ENCODE data around the gene CERS2.
A peak's percentile ranks its signal among the peaks of the same experiment; 100 is the strongest.
"Not testable (repeated sequence)": the region's sequence is repeated elsewhere in the genome, so short reads cannot be mapped to it uniquely, and the experiment has no call there.

The CERS2 gene

DNA sequence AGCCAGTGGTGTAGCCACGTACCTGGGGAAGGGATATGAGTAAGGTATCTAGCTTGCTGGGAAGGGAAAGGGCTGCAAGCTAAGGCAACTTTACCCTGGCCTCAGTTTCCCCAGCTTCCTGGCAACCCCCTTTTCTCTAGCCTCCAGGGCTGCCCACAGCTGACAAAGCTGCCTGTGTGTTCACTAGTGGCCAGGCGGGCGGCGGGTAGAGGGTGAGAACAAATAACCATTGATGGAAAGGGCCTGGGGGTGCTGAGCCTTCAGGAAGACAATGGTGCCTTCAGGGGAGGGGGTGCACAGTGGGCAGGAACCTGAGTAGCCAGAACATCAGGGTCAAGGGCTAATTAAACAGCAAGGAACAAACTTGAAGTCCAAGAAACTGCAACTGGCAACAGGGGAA, 6.1 kb downstream of the CERS2 start:
- peak overlapping the region; percentile 95 for H3K27ac Mint-ChIP-seq
- H3K4me1 Mint-ChIP-seq (ENCODE audit: low read depth) = peaks cover 44% of the 10 kb centered on the region
- H3K27me3 Mint-ChIP-seq = no peaks in the 10 kb centered on the region
- peaks cover 94% of the 10 kb centered on the region for H3K36me3 Mint-ChIP-seq (ENCODE audit: low read depth)
- no peaks in the 10 kb centered on the region for H3K9me3 Mint-ChIP-seq
- H3K4me3 Mint-ChIP-seq = no peak overlapping the region
- DNase-seq = no peak

GRCh38 chr1:150967936-150968335, 6.7 kb downstream of the CERS2 start:
- Mint-ChIP-seq H3K27me3 (no peaks in the 10 kb centered on the region), H3K4me3 (no peak overlapping the region), H3K27ac (peak overlapping the region; percentile 64), H3K9me3 (no peaks in the 10 kb centered on the region), H3K36me3 (ENCODE audit: low read depth) (peaks cover 94% of the 10 kb centered on the region), H3K4me1 (ENCODE audit: low read depth) (peaks cover 40% of the 10 kb centered on the region)
- no peak for DNase-seq

- peak overlapping the region; percentile 61 for H3K27ac Mint-ChIP-seq
These were observed 8.6 kb downstream of the CERS2 start for GRCh38 chr1:150966011-150966410.

GRCh38 chr1:150965605-150966004, 9.0 kb downstream of the CERS2 start:
- peak overlapping the region; percentile 61 for H3K27ac Mint-ChIP-seq
- no peak for DNase-seq
- no peak overlapping the region for H3K4me3 Mint-ChIP-seq
- no peaks in the 10 kb centered on the region for H3K9me3 Mint-ChIP-seq
- H3K36me3 Mint-ChIP-seq (ENCODE audit: low read depth) = peaks cover 94% of the 10 kb centered on the region
- H3K4me1 Mint-ChIP-seq (ENCODE audit: low read depth) = peaks cover 22% of the 10 kb centered on the region
- no peaks in the 10 kb centered on the region for H3K27me3 Mint-ChIP-seq

More at GRCh38 chr1:150966011-150966410, 8.6 kb downstream of the CERS2 start:
- no peak overlapping the region for H3K4me3 Mint-ChIP-seq
- H3K4me1 Mint-ChIP-seq (ENCODE audit: low read depth) = peaks cover 26% of the 10 kb centered on the region
- no peaks in the 10 kb centered on the region for H3K9me3 Mint-ChIP-seq
- peaks cover 94% of the 10 kb centered on the region for H3K36me3 Mint-ChIP-seq (ENCODE audit: low read depth)
- H3K27me3 Mint-ChIP-seq = no peaks in the 10 kb centered on the region
- DNase-seq = no peak

DNA sequence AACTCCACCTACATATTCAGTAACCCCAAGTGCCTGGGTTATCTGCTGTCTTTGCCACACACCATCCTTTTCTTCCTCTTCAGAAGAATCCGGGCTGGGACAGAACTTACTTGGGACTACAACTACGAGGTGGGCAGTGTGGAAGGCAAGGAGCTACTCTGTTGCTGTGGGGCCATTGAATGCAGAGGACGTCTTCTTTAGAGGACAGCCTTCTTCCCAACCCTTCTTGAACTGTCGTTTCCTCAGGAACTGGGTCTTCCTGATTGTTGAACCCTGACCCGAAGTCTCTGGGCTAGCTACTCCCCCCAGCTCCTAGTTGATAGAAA, 10.5 kb downstream of the CERS2 start:
- no peak for DNase-seq
- peaks cover 14% of the 10 kb centered on the region for H3K4me1 Mint-ChIP-seq (ENCODE audit: low read depth)
- H3K27me3 Mint-ChIP-seq = no peaks in the 10 kb centered on the region
- H3K4me3 Mint-ChIP-seq = no peak overlapping the region
- peak overlapping the region; percentile 76 for H3K27ac Mint-ChIP-seq
- H3K9me3 Mint-ChIP-seq = no peaks in the 10 kb centered on the region
- H3K36me3 Mint-ChIP-seq (ENCODE audit: low read depth) = peaks cover 98% of the 10 kb centered on the region

DNA sequence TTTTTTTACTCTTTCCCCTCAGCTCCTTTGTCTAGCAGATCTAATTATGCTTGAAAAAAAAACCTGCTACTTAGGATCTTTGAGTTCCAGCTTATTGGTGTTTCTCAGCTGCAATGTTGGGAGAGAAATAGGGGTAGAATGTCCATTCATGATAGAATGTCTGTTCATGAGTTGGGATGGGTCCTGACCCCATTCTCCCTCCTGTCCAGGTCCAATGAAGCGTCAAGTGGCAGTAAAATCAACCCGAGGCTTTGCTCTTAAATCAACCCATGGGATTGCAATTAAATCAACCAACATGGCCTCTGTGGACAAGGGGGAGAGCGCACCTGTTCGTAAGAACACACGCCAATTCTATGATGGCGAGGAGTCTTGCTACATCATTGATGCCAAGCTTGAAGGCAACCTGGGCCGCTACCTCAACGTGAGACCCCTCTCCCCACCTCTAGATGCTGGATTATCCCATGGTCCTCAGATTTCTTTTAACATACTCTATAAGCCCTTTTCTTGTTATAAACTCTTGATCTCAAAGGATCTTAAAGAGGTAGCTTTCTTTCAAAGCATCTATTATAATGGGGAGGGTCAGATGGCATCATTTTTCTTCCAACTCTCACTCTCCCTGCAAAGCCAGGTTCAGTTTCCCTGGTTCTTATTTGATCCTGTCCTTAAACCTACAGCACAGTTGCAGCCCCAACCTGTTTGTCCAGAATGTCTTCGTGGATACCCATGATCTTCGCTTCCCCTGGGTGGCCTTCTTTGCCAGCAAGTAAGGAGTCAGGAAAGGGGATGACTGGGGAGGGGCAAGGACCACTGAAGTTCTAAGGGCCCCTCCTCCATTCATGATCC, 11.1 kb downstream of the CERS2 start:
- peak overlapping the region; percentile 76 for H3K27ac Mint-ChIP-seq
- H3K4me1 Mint-ChIP-seq (ENCODE audit: low read depth) = peaks cover 13% of the 10 kb centered on the region
- H3K36me3 Mint-ChIP-seq (ENCODE audit: low read depth) = peaks cover 97% of the 10 kb centered on the region

GRCh38 chr1:150961756-150962155, 12.9 kb downstream of the CERS2 start:
- H3K36me3 Mint-ChIP-seq (ENCODE audit: low read depth) = peaks cover 95% of the 10 kb centered on the region
- H3K27me3 Mint-ChIP-seq = no peaks in the 10 kb centered on the region
- H3K9me3 Mint-ChIP-seq = no peaks in the 10 kb centered on the region
- peaks cover 20% of the 10 kb centered on the region for H3K4me1 Mint-ChIP-seq (ENCODE audit: low read depth)
- H3K4me3 Mint-ChIP-seq = no peak overlapping the region
- DNase-seq = no peak
- peak overlapping the region; percentile 77 for H3K27ac Mint-ChIP-seq

More for the DNA sequence above, 11.1 kb downstream of the CERS2 start:
- no peak for DNase-seq
- H3K9me3 Mint-ChIP-seq = no peaks in the 10 kb centered on the region
- no peak overlapping the region for H3K4me3 Mint-ChIP-seq
- no peaks in the 10 kb centered on the region for H3K27me3 Mint-ChIP-seq

GRCh38 chr1:150960646-150961045, 14.0 kb downstream of the CERS2 start:
- H3K36me3 Mint-ChIP-seq (ENCODE audit: low read depth) = peaks cover 93% of the 10 kb centered on the region

DNA sequence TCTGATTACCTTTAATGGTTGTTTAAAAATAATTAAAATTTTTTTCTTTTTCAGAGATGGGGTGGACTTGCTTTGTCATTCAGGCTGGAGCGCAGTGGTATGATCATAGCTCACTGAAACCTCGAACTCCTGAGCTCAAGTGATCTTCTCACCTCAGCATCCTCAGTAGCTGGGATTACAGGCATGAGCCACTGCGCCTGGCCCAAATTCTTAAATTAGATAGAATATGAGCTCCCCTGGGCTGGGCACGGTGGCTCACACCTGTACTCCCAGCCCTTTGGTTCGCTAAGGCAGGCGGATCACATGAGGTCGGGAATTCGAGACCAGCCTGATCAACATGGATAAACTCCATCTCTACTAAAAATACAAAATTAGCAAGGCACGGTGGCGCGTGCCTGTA, 17.0 kb downstream of the CERS2 start:
- peaks cover 12% of the 10 kb centered on the region for H3K4me1 Mint-ChIP-seq (ENCODE audit: low read depth)

More at GRCh38 chr1:150960646-150961045, 14.0 kb downstream of the CERS2 start:
- Mint-ChIP-seq H3K27me3 (no peaks in the 10 kb centered on the region), H3K4me3 (no peak overlapping the region), H3K4me1 (ENCODE audit: low read depth) (peaks cover 14% of the 10 kb centered on the region), H3K9me3 (no peaks in the 10 kb centered on the region), H3K27ac (peak overlapping the region; percentile 55)
- DNase-seq = no peak

GRCh38 chr1:150955280-150955679, 19.4 kb downstream of the CERS2 start:
- H3K4me1 Mint-ChIP-seq (ENCODE audit: low read depth) = peaks cover 7% of the 10 kb centered on the region
- H3K4me3 Mint-ChIP-seq = no peak overlapping the region
- H3K9me3 Mint-ChIP-seq = no peaks in the 10 kb centered on the region
- H3K36me3 Mint-ChIP-seq (ENCODE audit: low read depth) = peaks cover 90% of the 10 kb centered on the region
- H3K27me3 Mint-ChIP-seq = no peaks in the 10 kb centered on the region
- H3K27ac Mint-ChIP-seq = peak overlapping the region; percentile 24
- DNase-seq = no peak

More for the DNA sequence above, 17.0 kb downstream of the CERS2 start:
- DNase-seq = no peak
- peak overlapping the region; percentile 74 for H3K27ac Mint-ChIP-seq
- H3K4me3 Mint-ChIP-seq = no peak overlapping the region
- H3K36me3 Mint-ChIP-seq (ENCODE audit: low read depth) = peaks cover 90% of the 10 kb centered on the region
- H3K27me3 Mint-ChIP-seq = no peaks in the 10 kb centered on the region
- no peaks in the 10 kb centered on the region for H3K9me3 Mint-ChIP-seq

- no peak overlapping the region for H3K4me3 Mint-ChIP-seq
- no peak overlapping the region for H3K27ac Mint-ChIP-seq
- H3K4me1 Mint-ChIP-seq (ENCODE audit: low read depth) = peaks cover 7% of the 10 kb centered on the region
- no peak for DNase-seq
- peaks cover 90% of the 10 kb centered on the region for H3K36me3 Mint-ChIP-seq (ENCODE audit: low read depth)
- H3K27me3 Mint-ChIP-seq = no peaks in the 10 kb centered on the region
- H3K9me3 Mint-ChIP-seq = no peaks in the 10 kb centered on the region
These were observed 19.9 kb downstream of the CERS2 start for GRCh38 chr1:150954708-150955107.

DNA sequence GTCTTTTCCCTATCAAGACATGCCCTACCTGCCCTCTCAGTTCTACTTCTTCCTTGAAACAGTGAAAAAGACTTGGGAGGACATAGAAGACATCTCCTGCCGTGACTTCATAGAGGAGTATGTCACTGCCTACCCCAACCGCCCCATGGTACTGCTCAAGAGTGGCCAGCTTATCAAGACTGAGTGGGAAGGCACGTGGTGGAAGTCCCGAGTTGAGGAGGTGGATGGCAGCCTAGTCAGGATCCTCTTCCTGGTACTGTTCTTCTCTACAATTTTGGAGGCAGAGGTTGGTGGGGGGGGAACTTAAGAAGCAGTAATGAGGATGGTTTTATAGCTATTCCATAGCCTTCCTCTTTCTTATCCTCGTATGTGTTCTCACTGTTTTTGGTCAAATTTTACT, 29.8 kb downstream of the CERS2 start:
- Mint-ChIP-seq H3K9me3 (no peaks in the 10 kb centered on the region), H3K27me3 (no peaks in the 10 kb centered on the region), H3K27ac (peak overlapping the region; percentile 58), H3K4me1 (ENCODE audit: low read depth) (no peaks in the 10 kb centered on the region), H3K4me3 (no peak overlapping the region), H3K36me3 (ENCODE audit: low read depth) (peaks cover 97% of the 10 kb centered on the region)
- DNase-seq = no peak

GRCh38 chr1:150931773-150932172, 42.9 kb downstream of the CERS2 start:
- peaks cover 3% of the 10 kb centered on the region for H3K9me3 Mint-ChIP-seq
- no peak for DNase-seq
- no peak overlapping the region for H3K27ac Mint-ChIP-seq
- H3K4me3 Mint-ChIP-seq = no peak overlapping the region
- H3K4me1 Mint-ChIP-seq (ENCODE audit: low read depth) = peaks cover 30% of the 10 kb centered on the region
- H3K36me3 Mint-ChIP-seq (ENCODE audit: low read depth) = peaks cover 88% of the 10 kb centered on the region
- no peaks in the 10 kb centered on the region for H3K27me3 Mint-ChIP-seq

- not testable (repeated sequence) for DNase-seq, H3K4me3 Mint-ChIP-seq, H3K9me3 Mint-ChIP-seq, H3K27me3 Mint-ChIP-seq, H3K27ac Mint-ChIP-seq
- H3K4me1 Mint-ChIP-seq (ENCODE audit: low read depth) = peaks cover 30% of the 10 kb centered on the region
- H3K36me3 Mint-ChIP-seq (ENCODE audit: low read depth) = peaks cover 70% of the 10 kb centered on the region
These were observed 45.9 kb downstream of the CERS2 start for GRCh38 chr1:150928775-150929174.

GRCh38 chr1:150928286-150928685, 46.3 kb downstream of the CERS2 start:
- H3K4me1 Mint-ChIP-seq (ENCODE audit: low read depth) = peaks cover 30% of the 10 kb centered on the region
- no peaks in the 10 kb centered on the region for H3K27me3 Mint-ChIP-seq
- H3K9me3 Mint-ChIP-seq = peaks cover 3% of the 10 kb centered on the region
- H3K27ac Mint-ChIP-seq = peak overlapping the region; percentile 13
- peak overlapping the region; percentile 10 for H3K4me3 Mint-ChIP-seq
- no peak for DNase-seq
- H3K36me3 Mint-ChIP-seq (ENCODE audit: low read depth) = peaks cover 69% of the 10 kb centered on the region
